ENCODE measurements around the gene CGRRF1.

DNA sequence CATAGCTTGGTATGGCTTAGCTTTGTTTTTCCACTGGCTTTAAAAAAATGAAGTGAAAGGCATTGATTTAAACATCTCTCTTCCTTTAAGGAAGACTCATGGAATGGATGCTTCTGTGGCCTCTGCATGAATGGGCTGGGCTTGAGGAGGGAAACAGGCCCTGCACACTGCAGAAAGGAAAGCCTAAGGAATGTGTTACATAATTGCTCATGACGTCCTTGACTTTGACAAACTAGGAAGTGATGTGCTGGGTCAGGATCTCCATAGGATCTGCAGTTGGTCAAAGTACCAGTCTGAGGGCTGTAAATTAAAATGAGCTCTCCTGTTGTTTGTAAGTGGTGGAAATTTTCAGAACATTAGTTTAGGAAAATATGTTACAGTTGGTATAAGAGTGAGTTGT, 69.9 kb downstream of the CGRRF1 start:
- TF ChIP-seq EZH2 (IDR thresholded peaks at IDR 0.05; ENCODE audit: insufficient read depth, poor library complexity, severe bottlenecking) (no peak), EZH2phosphoT487 (IDR thresholded peaks at IDR 0.05; ENCODE audit: insufficient read depth, low read depth) (no peak)
